Suprapubic skin (tissue), 4 donors: ENCODE measurements around the gene COL15A1. TPM values are rescaled to one million over a fixed set of nuclear protein-coding genes. Genes with fewer than 3 reads are reported as not detected.

Experiments used
- DNase-seq, 2 donors: peaks; one replicate each; pipeline ENCODE4 v3.0.0-alpha.2; 2019; ENCODE audit warnings: low spot score in 2 of 2
- H3K27ac ChIP-seq: fragments of 200-600 bp; sonication (generic); one replicate; pipeline ENCODE4 v1.5.1; 2019
- H3K27me3 ChIP-seq: fragments of 200-600 bp; sonication (generic); one replicate; pipeline ENCODE4 v1.5.1; 2019
- H3K36me3 ChIP-seq: fragments of 200-600 bp; sonication (generic); one replicate; pipeline ENCODE4 v1.5.1; 2019
- H3K4me1 ChIP-seq: fragments of 200-600 bp; sonication (generic); one replicate; pipeline ENCODE4 v1.5.1; 2019
- H3K4me3 ChIP-seq: fragments of 200-600 bp; sonication (generic); one replicate; pipeline ENCODE4 v1.5.1; 2019; ENCODE audit warnings: mild to moderate bottlenecking
- H3K9me3 ChIP-seq: fragments of 200-600 bp; sonication (generic); one replicate; pipeline ENCODE4 v1.5.1; 2019
- CTCF ChIP-seq, 2 donors: fragments of 200-600 bp in 1 of 2; fragments of 450-650 bp in 1 of 2; sonication (generic) in 1 of 2; IDR thresholded peaks; one replicate each; pipeline ENCODE4 v1.5.1; 2016 to 2019; ENCODE audit warnings: antibody characterized with exemption in 2 of 2, mild to moderate bottlenecking in 1 of 2, moderate library complexity in 1 of 2
- EP300 ChIP-seq: sonication (generic); formaldehyde crosslinking; IDR thresholded peaks from one replicate; pipeline ENCODE4 v1.6.1; 2017; ENCODE audit warnings: antibody characterized with exemption
- POLR2A ChIP-seq, 2 donors: fragments of 450-650 bp; IDR thresholded peaks; one replicate each; pipeline ENCODE4 v1.6.1; 2017; ENCODE audit warnings: antibody characterized with exemption in 2 of 2, mild to moderate bottlenecking in 2 of 2, moderate library complexity in 2 of 2
- POLR2AphosphoS5 ChIP-seq, 3 donors: sonication (generic); formaldehyde crosslinking; IDR thresholded peaks; one replicate each; pipeline ENCODE4 v1.6.1; 2017; ENCODE audit warnings: antibody characterized with exemption in 3 of 3
- WGBS: methylation state at CpG from one replicate; pipeline ENCODE4 v1.1.5; 2018; 5-methylcytosine and 5-hydroxymethylcytosine counted together
- total RNA-seq, 4 donors: library from RNA; depleted of rRNA; stranded (reverse); fragments of >200 nt; gene quantifications; one replicate each; pipeline ENCODE4 v1.1.0, GENCODE V29; 2016

COL15A1 gene
- total RNA-seq, 4 donors from 2014 or later: 8.0 to 15.0 (median 9.3) TPM

- H3K4me1 ChIP-seq: peaks cover 15% of the 10 kb centered on the region
- no peak for DNase-seq
- no peaks in the 10 kb centered on the region for H3K36me3 ChIP-seq
- H3K27ac ChIP-seq: no peak overlapping the region
- H3K9me3 ChIP-seq: no peaks in the 10 kb centered on the region
- H3K27me3 ChIP-seq: no peaks in the 10 kb centered on the region
- H3K4me3 ChIP-seq: no peak overlapping the region
- TF ChIP-seq POLR2A (IDR thresholded peaks at IDR 0.05): no peak
- TF ChIP-seq CTCF (IDR thresholded peaks at IDR 0.05): no peak
- no peak for TF ChIP-seq POLR2AphosphoS5 (IDR thresholded peaks at IDR 0.05)
- TF ChIP-seq EP300: no peak
- WGBS: 100% methylated on average over 3 of the region's 3 CpGs
These were observed 28.1 kb upstream of the COL15A1 start for GRCh38 chr9:98915599-98915998.

GRCh38 chr9:98916660-98917059 is 27.0 kb upstream of the COL15A1 start:
- DNase-seq: no peak
- Histone ChIP-seq H3K27ac (no peak overlapping the region), H3K4me3 (no peak overlapping the region), H3K36me3 (no peaks in the 10 kb centered on the region), H3K9me3 (no peaks in the 10 kb centered on the region), H3K4me1 (peaks cover 15% of the 10 kb centered on the region), H3K27me3 (no peaks in the 10 kb centered on the region)
- TF ChIP-seq POLR2A (IDR thresholded peaks at IDR 0.05) (no peak), CTCF (IDR thresholded peaks at IDR 0.05) (no peak), EP300 (no peak), POLR2AphosphoS5 (IDR thresholded peaks at IDR 0.05) (no peak)
- WGBS: 52% methylated on average over 8 of the region's 9 CpGs

GRCh38 chr9:98917746-98918487 is 25.8 kb upstream of the COL15A1 start:
- Histone ChIP-seq H3K36me3 (no peaks in the 10 kb centered on the region), H3K4me1 (peaks cover 15% of the 10 kb centered on the region), H3K4me3 (no peak overlapping the region), H3K9me3 (no peaks in the 10 kb centered on the region), H3K27ac (no peak overlapping the region), H3K27me3 (no peaks in the 10 kb centered on the region)
- TF ChIP-seq CTCF (IDR thresholded peaks at IDR 0.05) (no peak), POLR2A (IDR thresholded peaks at IDR 0.05) (no peak), POLR2AphosphoS5 (IDR thresholded peaks at IDR 0.05) (no peak), EP300 (no peak)
- 58% methylated on average over 5 of the region's 5 CpGs for WGBS
- DNase-seq: no peak

- Histone ChIP-seq H3K9me3 (no peaks in the 10 kb centered on the region), H3K4me3 (no peak overlapping the region), H3K4me1 (peaks cover 9% of the 10 kb centered on the region), H3K27me3 (no peaks in the 10 kb centered on the region), H3K27ac (no peak overlapping the region), H3K36me3 (no peaks in the 10 kb centered on the region)
- 45% methylated on average over 1 of the region's 1 CpG for WGBS
- no peak for TF ChIP-seq CTCF (IDR thresholded peaks at IDR 0.05)
- TF ChIP-seq POLR2A (IDR thresholded peaks at IDR 0.05): no peak
- TF ChIP-seq EP300: no peak
- TF ChIP-seq POLR2AphosphoS5 (IDR thresholded peaks at IDR 0.05): no peak
- DNase-seq: no peak
These were observed 22.0 kb upstream of the COL15A1 start for GRCh38 chr9:98921732-98922131.

GRCh38 chr9:98922721-98923435 is 20.8 kb upstream of the COL15A1 start:
- TF ChIP-seq CTCF (IDR thresholded peaks at IDR 0.05): no peak
- TF ChIP-seq POLR2AphosphoS5 (IDR thresholded peaks at IDR 0.05): no peak
- TF ChIP-seq EP300: no peak
- TF ChIP-seq POLR2A (IDR thresholded peaks at IDR 0.05): no peak
- Histone ChIP-seq H3K9me3 (no peaks in the 10 kb centered on the region), H3K36me3 (no peaks in the 10 kb centered on the region), H3K4me1 (peaks cover under 1% of the 10 kb centered on the region), H3K4me3 (no peak overlapping the region), H3K27ac (no peak overlapping the region), H3K27me3 (no peaks in the 10 kb centered on the region)
- no peak for DNase-seq
- WGBS: 84% methylated on average over 4 of the region's 4 CpGs
